K562 (cell line): ENCODE results near the gene TNFSF11.

Experiments used
- CEBPB ChIP-seq: fragments of 450-650 bp; IDR thresholded peaks from 2 replicates; pipeline ENCODE4 v1.6.1; 2016; ENCODE audit warnings: missing genetic modification characterization, missing compliant biosample characterization
- EZH2 ChIP-seq: IDR thresholded peaks from 2 replicates; pipeline ENCODE4 v1.6.1; 2012; ENCODE audit warnings: low read depth, mild to moderate bottlenecking, inconsistent platforms, low read length, borderline replicate concordance
- ZNF274 ChIP-seq: IDR thresholded peaks from 2 replicates; pipeline ENCODE4 v1.6.1; 2011; ENCODE audit warnings: low read depth, mild to moderate bottlenecking, low read length, moderate library complexity, borderline replicate concordance
- TF ChIP-seq, protein P1 (sequence below), 3 experiments: IDR thresholded peaks in 2 of 3; conservative IDR thresholded peaks in 1 of 3; 2 replicates each; pipeline ENCODE4 v1.5.1; 2011 to 2012; ENCODE audit warnings: low read length in 3 of 3, mild to moderate bottlenecking in 3 of 3, control low read depth in 2 of 3, improper control_type of control experiment in 1 of 3, inconsistent platforms in 1 of 3, low read depth in 1 of 3, mixed read lengths in 1 of 3, moderate library complexity in 1 of 3; ENCODE audit not compliant: insufficient read depth in 2 of 3

DNA sequence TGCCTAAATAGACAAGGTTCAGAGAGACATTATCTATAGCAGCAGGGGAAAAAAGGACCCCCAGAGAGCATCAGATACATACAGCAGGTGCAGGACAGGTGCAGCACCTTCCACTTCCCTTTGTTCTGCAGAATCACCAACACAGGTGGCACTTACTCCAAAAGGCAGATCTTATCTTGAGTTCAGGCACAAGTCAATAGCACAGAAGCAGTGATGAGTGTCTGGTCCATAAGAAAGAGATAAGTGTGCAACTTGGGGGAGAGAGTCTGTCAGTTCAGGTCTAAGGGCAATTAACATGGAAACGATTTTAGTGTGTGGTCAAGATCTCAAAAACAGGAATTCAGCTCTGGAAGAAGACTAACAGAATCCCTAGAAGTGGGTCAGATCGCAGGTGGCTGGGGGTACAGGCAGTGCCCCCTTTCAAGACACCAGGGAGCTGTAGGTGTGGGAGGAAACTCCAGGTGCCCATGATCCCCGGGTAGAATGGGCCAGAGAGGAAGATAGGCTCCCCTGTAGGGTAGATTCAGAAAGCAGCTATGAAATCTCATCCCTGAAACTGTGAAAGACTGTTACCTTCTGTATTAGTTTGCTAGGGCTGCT lies 40.6 kb downstream of the TNFSF11 start:
- TF ChIP-seq CEBPB (tag) = no peak
- no peak for TF ChIP-seq ZNF274
- TF ChIP-seq, protein P1, sequence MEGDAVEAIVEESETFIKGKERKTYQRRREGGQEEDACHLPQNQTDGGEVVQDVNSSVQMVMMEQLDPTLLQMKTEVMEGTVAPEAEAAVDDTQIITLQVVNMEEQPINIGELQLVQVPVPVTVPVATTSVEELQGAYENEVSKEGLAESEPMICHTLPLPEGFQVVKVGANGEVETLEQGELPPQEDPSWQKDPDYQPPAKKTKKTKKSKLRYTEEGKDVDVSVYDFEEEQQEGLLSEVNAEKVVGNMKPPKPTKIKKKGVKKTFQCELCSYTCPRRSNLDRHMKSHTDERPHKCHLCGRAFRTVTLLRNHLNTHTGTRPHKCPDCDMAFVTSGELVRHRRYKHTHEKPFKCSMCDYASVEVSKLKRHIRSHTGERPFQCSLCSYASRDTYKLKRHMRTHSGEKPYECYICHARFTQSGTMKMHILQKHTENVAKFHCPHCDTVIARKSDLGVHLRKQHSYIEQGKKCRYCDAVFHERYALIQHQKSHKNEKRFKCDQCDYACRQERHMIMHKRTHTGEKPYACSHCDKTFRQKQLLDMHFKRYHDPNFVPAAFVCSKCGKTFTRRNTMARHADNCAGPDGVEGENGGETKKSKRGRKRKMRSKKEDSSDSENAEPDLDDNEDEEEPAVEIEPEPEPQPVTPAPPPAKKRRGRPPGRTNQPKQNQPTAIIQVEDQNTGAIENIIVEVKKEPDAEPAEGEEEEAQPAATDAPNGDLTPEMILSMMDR (IDR thresholded peaks at IDR 0.05 in 2 of 3, conservative IDR thresholded peaks at IDR 0.05 in 1 of 3; ENCODE audit: insufficient read depth in 2 of 3, low read depth in 1 of 3, low read length in 3 of 3) = no peak
- no peak for TF ChIP-seq EZH2
